ENCODE data around the gene NEURL2. TPM values are rescaled to one million over a fixed set of nuclear protein-coding genes. Genes with fewer than 3 reads are reported as not detected.

NEURL2 gene
- total and polyA plus RNA-seq, 10 of the 15 experiments (the other 5 are each of a cell fraction or from before 2014, with no cell fraction given) = 0.53 to 7.0 (median 2.7) TPM

GRCh38 chr20:45897692-45898091 is 6.7 kb upstream of the NEURL2 start:
- WGBS (ENCODE audit: insufficient coverage, insufficient replicate concordance, low lambda C conversion rate, missing lambda C conversion rate) = 100% methylated on average over 7 of the region's 7 CpGs
- RAD21 ChIA-PET (ENCODE audit: unreplicated experiment) = no interaction called here
- in situ Hi-C loops (cut with MboI) (no loop called here), intact Hi-C loops (cut with micrococcal nuclease; ENCODE audit: unreplicated experiment) (no loop called here)
- no peak overlapping the region for H3K9ac ChIP-seq (ENCODE audit: control insufficient read depth, insufficient read depth, low read length)
- BruUV-seq (replicated peaks) = no TSS peak
- no peak for FAIRE-seq
- DNase-seq (ENCODE audit: low read depth, low spot score) = no peak
- POLR2A ChIA-PET = no interaction called here
- H3K4me1 ChIP-seq (ENCODE audit: control insufficient read depth, insufficient read depth, low read length) = peaks cover 5% of the 10 kb centered on the region
- TF ChIP-seq SREBF2 (IDR thresholded peaks at IDR 0.05; ENCODE audit: low read length) (no peak), NBN (IDR thresholded peaks at IDR 0.05) (no peak), ZBED1 (IDR thresholded peaks at IDR 0.05; ENCODE audit: borderline replicate concordance) (no peak)
- ATAC-seq = no peak
- H3K79me2 ChIP-seq (ENCODE audit: control insufficient read depth, insufficient read depth, low read length) = no peaks in the 10 kb centered on the region
- no peak overlapping the region for H3K27ac ChIP-seq (ENCODE audit: control insufficient read depth, insufficient read depth)
- no peak overlapping the region for H2AFZ ChIP-seq (ENCODE audit: control insufficient read depth, low read depth, low read length)
- SMC1A ChIA-PET (ENCODE audit: uncharacterized antibody, unreplicated experiment) = no interaction called here
- peaks cover 0 to 4% of the 10 kb centered on the region in 2 experiments; a peak in 2 of 4 replicates for H3K36me3 ChIP-seq (ENCODE audit: control insufficient read depth in 2 of 2, insufficient read depth in 2 of 2, low read length in 1 of 2)
- CTCF ChIA-PET = no interaction called here
- H3K27me3 ChIP-seq (replicated peaks in 1 of 2; ENCODE audit: control insufficient read depth in 2 of 2, insufficient read depth in 2 of 2, low read length in 1 of 2) = no peaks in the 10 kb centered on the region
- no peaks in the 10 kb centered on the region for H4K20me1 ChIP-seq (ENCODE audit: control insufficient read depth, insufficient read depth)
- H3K9me3 ChIP-seq (replicated peaks; ENCODE audit: control insufficient read depth, insufficient read depth, low read length) = no peaks in the 10 kb centered on the region
- no peak overlapping the region for H3K4me3 ChIP-seq
- H3K4me2 ChIP-seq (ENCODE audit: control insufficient read depth, insufficient read depth) = no peak overlapping the region

DNA sequence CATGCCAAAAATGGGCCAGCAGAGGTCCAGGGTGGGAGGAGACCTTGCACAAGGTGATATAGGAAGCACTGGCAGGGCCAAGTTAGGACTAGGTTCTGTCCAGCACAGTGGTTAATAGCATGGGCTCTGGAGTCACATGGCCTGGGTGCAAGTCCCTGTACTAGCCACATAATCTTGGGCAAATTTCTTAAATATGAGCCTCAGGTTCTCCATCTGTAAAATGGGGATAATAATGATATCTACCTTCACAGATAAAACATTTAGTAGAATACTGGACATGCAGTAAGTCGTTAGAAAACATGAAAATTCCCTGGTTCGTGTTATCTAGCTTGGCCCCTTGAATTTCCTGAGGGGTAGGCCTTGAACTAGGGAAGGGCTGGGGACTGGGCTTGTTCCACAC is 6.3 kb upstream of the NEURL2 start:
- FAIRE-seq (no peak), ATAC-seq (no peak), DNase-seq (ENCODE audit: low read depth, low spot score) (no peak)
- no peak overlapping the region for H2AFZ ChIP-seq (ENCODE audit: control insufficient read depth, low read depth, low read length)
- no peaks in the 10 kb centered on the region for H3K27me3 ChIP-seq (replicated peaks in 1 of 2; ENCODE audit: control insufficient read depth in 2 of 2, insufficient read depth in 2 of 2, low read length in 1 of 2)
- 76% methylated on average over 2 of the region's 2 CpGs for WGBS (ENCODE audit: insufficient coverage, insufficient replicate concordance, low lambda C conversion rate, missing lambda C conversion rate)
- intact Hi-C loops (cut with micrococcal nuclease; ENCODE audit: unreplicated experiment) = no loop called here
- H3K4me2 ChIP-seq (ENCODE audit: control insufficient read depth, insufficient read depth) = no peak overlapping the region
- in situ Hi-C loops (cut with MboI) = no loop called here
- BruUV-seq (replicated peaks) = no TSS peak
- no peak overlapping the region for H3K27ac ChIP-seq (ENCODE audit: control insufficient read depth, insufficient read depth)
- H3K9ac ChIP-seq (ENCODE audit: control insufficient read depth, insufficient read depth, low read length) = no peak overlapping the region
- no peak overlapping the region for H3K4me3 ChIP-seq
- SMC1A ChIA-PET (ENCODE audit: uncharacterized antibody, unreplicated experiment) = no interaction called here
- peaks cover 0 to 4% of the 10 kb centered on the region in 2 experiments; a peak in 2 of 4 replicates for H3K36me3 ChIP-seq (ENCODE audit: control insufficient read depth in 2 of 2, insufficient read depth in 2 of 2, low read length in 1 of 2)
- H3K4me1 ChIP-seq (ENCODE audit: control insufficient read depth, insufficient read depth, low read length) = peaks cover 9% of the 10 kb centered on the region
- POLR2A ChIA-PET = interaction anchor here (1.1 kb wide), 1 partner anchor 13 kb away, joined by 3 read pairs; no protein-coding TSS in a partner anchor
- CTCF ChIA-PET = no interaction called here
- TF ChIP-seq RBBP5 (conservative IDR thresholded peaks at IDR 0.05) = no peak
- TF ChIP-seq BMI1 (IDR thresholded peaks at IDR 0.05; ENCODE audit: borderline replicate concordance) = no peak
- TF ChIP-seq MEF2B (IDR thresholded peaks at IDR 0.05; ENCODE audit: partially characterized antibody, poor library complexity, severe bottlenecking) = no peak
- RAD21 ChIA-PET (ENCODE audit: unreplicated experiment) = no interaction called here
- no peaks in the 10 kb centered on the region for H4K20me1 ChIP-seq (ENCODE audit: control insufficient read depth, insufficient read depth)
- no peaks in the 10 kb centered on the region for H3K79me2 ChIP-seq (ENCODE audit: control insufficient read depth, insufficient read depth, low read length)
- no peaks in the 10 kb centered on the region for H3K9me3 ChIP-seq (replicated peaks; ENCODE audit: control insufficient read depth, insufficient read depth, low read length)
